ENCODE data around the gene UACA.

DNA sequence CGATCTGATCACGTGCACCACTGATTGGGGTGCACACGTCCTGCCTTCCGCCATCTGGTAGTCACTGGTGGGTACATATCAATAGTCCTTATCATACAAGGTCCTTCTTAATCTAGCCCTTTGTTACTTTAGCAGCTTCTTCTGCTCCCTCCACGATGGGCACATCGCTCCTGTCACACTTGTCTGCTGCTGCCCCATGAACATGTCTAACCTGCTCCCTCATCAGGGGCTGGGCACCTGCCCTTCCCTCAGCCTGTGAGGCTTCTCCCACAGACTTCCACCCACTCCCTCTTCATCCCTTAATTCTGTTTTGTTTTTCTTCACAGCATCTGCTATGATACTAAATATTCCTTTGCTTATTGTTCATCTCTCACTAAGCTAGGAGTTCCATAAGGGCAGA lies 82.5 kb downstream of the UACA start:
- TF ChIP-seq POLR2A (IDR thresholded peaks at IDR 0.05; ENCODE audit: low read depth, low read length) (no peak), TAF1 (IDR thresholded peaks at IDR 0.05; ENCODE audit: low read depth, low read length) (no peak), POLR2AphosphoS5 (IDR thresholded peaks at IDR 0.05; ENCODE audit: low read depth, low read length) (no peak), POU2F2 (IDR thresholded peaks at IDR 0.05; ENCODE audit: low read depth, low read length) (no peak)

Measured in GM12891 (cell line).